SH-SY5Y (cell line): Measurements from ENCODE around the gene NOL3.

Experiments used
- GATA2 ChIP-seq: IDR thresholded peaks from 2 replicates; pipeline ENCODE4 v1.6.1; 2011; ENCODE audit warnings: mild to moderate bottlenecking, low read depth, low read length
- GATA3 ChIP-seq: IDR thresholded peaks from 2 replicates; pipeline ENCODE4 v1.6.1; 2011; ENCODE audit warnings: low read depth, mild to moderate bottlenecking, low read length, moderate library complexity

The NOL3 gene

GRCh38 chr16:67196881-67197280 lies 26.5 kb downstream of the NOL3 start:
- no peak for TF ChIP-seq GATA2
- no peak for TF ChIP-seq GATA3

GRCh38 chr16:67197704-67198103 lies 27.4 kb downstream of the NOL3 start:
- TF ChIP-seq GATA2 (no peak), GATA3 (no peak)

- no peak for TF ChIP-seq GATA3
- no peak for TF ChIP-seq GATA2
Observed at GRCh38 chr16:67198238-67198734, 27.9 kb downstream of the NOL3 start.

GRCh38 chr16:67199011-67199807 lies 28.9 kb downstream of the NOL3 start, which contains the start of gene ELMO3:
Gene ELMO3 (plus strand): TSS chr16:67199131. CDS start chr16:67199327, 196 bp downstream.
- no peak for TF ChIP-seq GATA2
- no peak for TF ChIP-seq GATA3

- no peak for TF ChIP-seq GATA2
- no peak for TF ChIP-seq GATA3
Observed at GRCh38 chr16:67199808-67200198, 29.5 kb downstream of the NOL3 start.

GRCh38 chr16:67200491-67200890 lies 30.2 kb downstream of the NOL3 start:
- TF ChIP-seq GATA2 (no peak), GATA3 (no peak)

GRCh38 chr16:67201411-67202345 lies 31.3 kb downstream of the NOL3 start:
- TF ChIP-seq GATA3 (no peak), GATA2 (no peak)

- TF ChIP-seq GATA3 (no peak), GATA2 (no peak)
Observed at GRCh38 chr16:67202426-67202825, 32.1 kb downstream of the NOL3 start.

- TF ChIP-seq GATA3: no peak
- no peak for TF ChIP-seq GATA2
Observed at GRCh38 chr16:67202956-67203493, 32.7 kb downstream of the NOL3 start.

- TF ChIP-seq GATA3: no peak
- TF ChIP-seq GATA2: no peak
Observed at GRCh38 chr16:67204076-67204475, 33.7 kb downstream of the NOL3 start.

GRCh38 chr16:67206129-67206837 lies 35.9 kb downstream of the NOL3 start:
- TF ChIP-seq GATA3 (no peak), GATA2 (no peak)

- no peak for TF ChIP-seq GATA3
- TF ChIP-seq GATA2: no peak
Observed at GRCh38 chr16:67206838-67207248, 36.5 kb downstream of the NOL3 start.

GRCh38 chr16:67207249-67208091 lies 37.1 kb downstream of the NOL3 start:
- TF ChIP-seq GATA2 (no peak), GATA3 (no peak)
